Measurements from ENCODE around the gene PLS3. TPM values are rescaled to one million over a fixed set of nuclear protein-coding genes. Genes with fewer than 3 reads are reported as not detected.

PLS3 gene
- total and polyA plus RNA-seq, 4 donors = 63.1 to 221 (median 116) TPM

- H3K27me3 ChIP-seq (ENCODE audit: control insufficient read depth in 3 of 3, insufficient read depth in 3 of 3, low read length in 2 of 3) = peaks cover 0 to 23% (median 21%) of the 10 kb centered on the region in 3 donors
- no peak overlapping the region for H3K9ac ChIP-seq (ENCODE audit: insufficient read depth in 1 of 2, low read length in 2 of 2)
- no peaks in the 10 kb centered on the region for H3K9me3 ChIP-seq (ENCODE audit: control insufficient read depth in 4 of 4, insufficient read depth in 3 of 4, low read length in 3 of 4)
- H3K27ac ChIP-seq (ENCODE audit: low read depth in 1 of 2, low read length in 1 of 2) = no peak overlapping the region
- TF ChIP-seq CTCF (IDR thresholded peaks at IDR 0.05; ENCODE audit: control extremely low read depth, extremely low read depth) = no peak
- no peak for DNase-seq
- no peaks in the 10 kb centered on the region for H3K4me1 ChIP-seq (ENCODE audit: control insufficient read depth in 5 of 5, insufficient read depth in 5 of 5, low read length in 5 of 5)
- H3K4me3 ChIP-seq = no peak overlapping the region
- H3K36me3 ChIP-seq (ENCODE audit: control insufficient read depth in 4 of 4, insufficient read depth in 4 of 4, low read length in 4 of 4) = peaks cover 0 to 19% (median 0%) of the 10 kb centered on the region in 4 donors
- 59 to 88% methylated on average over 5 of the region's 5 CpGs for WGBS, 2 donors
- ATAC-seq (ENCODE audit: insufficient read depth, low FRiP score) = peak; percentile 34
These were observed 88.6 kb downstream of the PLS3 start for GRCh38 chrX:115649461-115650063.

- DNase-seq = peak in 2 of 3 donors; percentile 4 to 6
- H3K36me3 ChIP-seq (ENCODE audit: control insufficient read depth in 4 of 4, insufficient read depth in 4 of 4, low read length in 4 of 4) = peaks cover 0 to 19% (median 0%) of the 10 kb centered on the region in 4 donors
- no peak overlapping the region for H3K9ac ChIP-seq (ENCODE audit: insufficient read depth in 1 of 2, low read length in 2 of 2)
- ATAC-seq (ENCODE audit: insufficient read depth, low FRiP score) = no peak
- no peak overlapping the region for H3K4me3 ChIP-seq
- H3K27ac ChIP-seq (ENCODE audit: low read depth in 1 of 2, low read length in 1 of 2) = no peak overlapping the region
- H3K4me1 ChIP-seq (ENCODE audit: control insufficient read depth in 5 of 5, insufficient read depth in 5 of 5, low read length in 5 of 5) = no peaks in the 10 kb centered on the region
- peaks cover 0 to 25% (median 20%) of the 10 kb centered on the region in 3 donors for H3K27me3 ChIP-seq (ENCODE audit: control insufficient read depth in 3 of 3, insufficient read depth in 3 of 3, low read length in 2 of 3)
- TF ChIP-seq CTCF (IDR thresholded peaks at IDR 0.05; ENCODE audit: control extremely low read depth, extremely low read depth) = no peak
- no peaks in the 10 kb centered on the region for H3K9me3 ChIP-seq (ENCODE audit: control insufficient read depth in 4 of 4, insufficient read depth in 3 of 4, low read length in 3 of 4)
These were observed 89.5 kb downstream of the PLS3 start for GRCh38 chrX:115650449-115650848.

- no peak overlapping the region for H3K9ac ChIP-seq (ENCODE audit: insufficient read depth in 1 of 2, low read length in 2 of 2)
- ATAC-seq (ENCODE audit: insufficient read depth, low FRiP score) = no peak
- TF ChIP-seq CTCF (IDR thresholded peaks at IDR 0.05; ENCODE audit: control extremely low read depth, extremely low read depth) = no peak
- peaks cover 0 to 19% (median 0%) of the 10 kb centered on the region in 4 donors for H3K36me3 ChIP-seq (ENCODE audit: control insufficient read depth in 4 of 4, insufficient read depth in 4 of 4, low read length in 4 of 4)
- DNase-seq = peak; percentile 57 to 65 (median 59)
- H3K27me3 ChIP-seq (ENCODE audit: control insufficient read depth in 3 of 3, insufficient read depth in 3 of 3, low read length in 2 of 3) = peaks cover 0 to 28% (median 24%) of the 10 kb centered on the region in 3 donors
- H3K9me3 ChIP-seq (ENCODE audit: control insufficient read depth in 4 of 4, insufficient read depth in 3 of 4, low read length in 3 of 4) = no peaks in the 10 kb centered on the region
- no peak overlapping the region for H3K27ac ChIP-seq (ENCODE audit: low read depth in 1 of 2, low read length in 1 of 2)
- H3K4me1 ChIP-seq (ENCODE audit: control insufficient read depth in 5 of 5, insufficient read depth in 5 of 5, low read length in 5 of 5) = no peaks in the 10 kb centered on the region
- 5 to 15% methylated on average over 2 of the region's 2 CpGs for WGBS, 2 donors
- no peak overlapping the region for H3K4me3 ChIP-seq
These were observed 89.9 kb downstream of the PLS3 start for GRCh38 chrX:115650916-115651315.

- 79 to 95% methylated on average over 5 of the region's 5 CpGs for WGBS, 2 donors
- H3K9me3 ChIP-seq (ENCODE audit: control insufficient read depth in 4 of 4, insufficient read depth in 3 of 4, low read length in 3 of 4) = no peaks in the 10 kb centered on the region
- peaks cover 0 to 33% (median 26%) of the 10 kb centered on the region in 3 donors for H3K27me3 ChIP-seq (ENCODE audit: control insufficient read depth in 3 of 3, insufficient read depth in 3 of 3, low read length in 2 of 3)
- H3K9ac ChIP-seq (ENCODE audit: insufficient read depth in 1 of 2, low read length in 2 of 2) = no peak overlapping the region
- ATAC-seq (ENCODE audit: insufficient read depth, low FRiP score) (no peak), DNase-seq (no peak)
- peaks cover 0 to 12% (median 0%) of the 10 kb centered on the region in 4 donors for H3K36me3 ChIP-seq (ENCODE audit: control insufficient read depth in 4 of 4, insufficient read depth in 4 of 4, low read length in 4 of 4)
- no peak overlapping the region for H3K4me3 ChIP-seq
- H3K4me1 ChIP-seq (ENCODE audit: control insufficient read depth in 5 of 5, insufficient read depth in 5 of 5, low read length in 5 of 5) = no peaks in the 10 kb centered on the region
- H3K27ac ChIP-seq (ENCODE audit: low read depth in 1 of 2, low read length in 1 of 2) = no peak overlapping the region
- no peak for TF ChIP-seq CTCF (IDR thresholded peaks at IDR 0.05; ENCODE audit: control extremely low read depth, extremely low read depth)
These were observed 91.2 kb downstream of the PLS3 start for GRCh38 chrX:115652221-115652620.
